Fibroblast of lung (primary cell): Measurements from ENCODE around the gene STMN1.

Experiments used
- CTCF ChIP-seq, 2 donors: IDR thresholded peaks in 1 of 2; conservative IDR thresholded peaks in 1 of 2; 1 replicate in 1 of 2; 2 replicates in 1 of 2; pipeline ENCODE4 v1.5.1; 2011 to 2012; ENCODE audit warnings: low read length in 2 of 2, control low read depth in 1 of 2, inconsistent platforms in 1 of 2, low read depth in 1 of 2, mild to moderate bottlenecking in 1 of 2
- EZH2 ChIP-seq: IDR thresholded peaks from 2 replicates; pipeline ENCODE4 v1.5.1; 2012; ENCODE audit warnings: low read length, control low read depth, mild to moderate bottlenecking; ENCODE audit errors: missing control alignments

GRCh38 chr1:25952841-25953401 lies 46.7 kb upstream of the STMN1 start:
- TF ChIP-seq CTCF (conservative IDR thresholded peaks at IDR 0.05 in 1 of 2, IDR thresholded peaks at IDR 0.05 in 1 of 2; ENCODE audit: low read depth in 1 of 2, low read length in 2 of 2), result no peak
- no peak for TF ChIP-seq EZH2
